ENCODE measurements around the gene ZNF649.

ZNF649 gene

DNA sequence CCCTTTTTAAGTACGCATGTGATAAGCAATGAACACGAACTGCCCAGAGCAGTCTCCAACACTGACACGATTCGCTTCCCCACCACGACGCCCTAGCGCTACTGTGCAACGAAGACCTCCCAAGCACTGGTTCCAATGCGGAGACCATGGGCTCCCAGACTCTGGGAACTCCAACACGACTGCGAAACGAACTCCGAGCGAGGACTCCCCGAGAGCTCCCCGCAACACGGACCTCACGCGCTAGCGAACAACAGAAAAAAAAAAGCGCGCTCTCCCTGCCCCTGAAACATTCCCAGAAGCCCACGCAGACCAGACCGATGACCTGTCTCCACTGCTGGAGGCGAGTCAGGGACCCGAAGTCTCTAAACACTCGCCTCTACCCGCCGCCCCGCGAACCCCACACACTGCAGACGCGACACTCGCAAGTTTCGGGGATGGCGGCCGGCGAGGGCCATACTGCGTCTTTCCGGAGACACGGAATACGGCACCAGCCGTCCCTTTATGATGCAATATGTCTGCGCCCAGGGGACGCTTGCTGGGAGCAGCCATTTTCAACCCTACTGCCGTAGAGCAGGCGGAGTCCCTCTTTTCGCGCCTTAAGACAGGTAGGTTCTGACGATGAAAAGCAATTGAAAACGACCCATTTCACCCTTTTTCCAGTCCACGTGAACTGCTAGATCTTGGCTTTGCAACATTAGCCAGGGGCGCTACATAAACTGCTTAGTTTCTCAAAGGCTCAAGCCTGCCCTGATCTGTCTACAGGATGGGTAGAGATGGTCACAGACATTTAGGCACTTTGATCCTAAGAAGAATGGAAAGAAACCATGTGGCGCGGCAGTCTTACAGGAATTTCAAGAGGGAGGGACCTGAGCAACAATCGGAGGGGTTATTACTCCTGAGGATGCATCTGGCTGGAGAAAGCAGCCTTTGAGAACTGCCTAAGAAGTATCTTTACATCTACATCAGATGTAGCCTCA, 17.0 kb downstream of the ZNF649 start, which contains the start of gene ZNF577:
Gene ZNF577, minus strand, starts transcription at position 430 of the 977 bp plus-strand sequence. CDS start 7,569 bp downstream, outside the sequence.
- DNase-seq, result peak in 5 of 6 experiments; percentile 15 to 70 (median 64)

- DNase-seq, result no peak
These were observed 20.1 kb downstream of the ZNF649 start for GRCh38 chr19:51884713-51885112.

DNA sequence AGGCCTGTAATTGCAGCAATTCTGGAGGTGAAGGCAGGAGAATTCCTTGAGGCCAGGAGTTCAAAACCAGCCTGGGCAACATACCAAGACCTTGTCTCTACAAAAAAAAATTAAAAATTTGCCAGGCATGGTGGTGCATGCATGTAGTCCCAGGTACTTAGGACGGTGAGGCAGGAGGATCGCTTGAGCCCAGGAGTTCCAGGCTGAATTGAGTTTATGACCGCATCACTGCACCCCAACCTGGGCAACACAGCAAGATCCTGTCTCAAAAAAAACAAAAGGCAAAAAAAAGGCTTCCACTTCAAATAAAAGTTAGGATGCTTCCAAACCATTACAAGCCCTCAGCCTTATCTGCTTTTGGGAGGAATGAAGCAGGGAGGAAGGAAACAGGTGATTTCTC, 22.3 kb downstream of the ZNF649 start:
- DNase-seq, result no peak

GRCh38 chr19:51873097-51873496, 31.7 kb downstream of the ZNF649 start:
- no peak for DNase-seq

DNA sequence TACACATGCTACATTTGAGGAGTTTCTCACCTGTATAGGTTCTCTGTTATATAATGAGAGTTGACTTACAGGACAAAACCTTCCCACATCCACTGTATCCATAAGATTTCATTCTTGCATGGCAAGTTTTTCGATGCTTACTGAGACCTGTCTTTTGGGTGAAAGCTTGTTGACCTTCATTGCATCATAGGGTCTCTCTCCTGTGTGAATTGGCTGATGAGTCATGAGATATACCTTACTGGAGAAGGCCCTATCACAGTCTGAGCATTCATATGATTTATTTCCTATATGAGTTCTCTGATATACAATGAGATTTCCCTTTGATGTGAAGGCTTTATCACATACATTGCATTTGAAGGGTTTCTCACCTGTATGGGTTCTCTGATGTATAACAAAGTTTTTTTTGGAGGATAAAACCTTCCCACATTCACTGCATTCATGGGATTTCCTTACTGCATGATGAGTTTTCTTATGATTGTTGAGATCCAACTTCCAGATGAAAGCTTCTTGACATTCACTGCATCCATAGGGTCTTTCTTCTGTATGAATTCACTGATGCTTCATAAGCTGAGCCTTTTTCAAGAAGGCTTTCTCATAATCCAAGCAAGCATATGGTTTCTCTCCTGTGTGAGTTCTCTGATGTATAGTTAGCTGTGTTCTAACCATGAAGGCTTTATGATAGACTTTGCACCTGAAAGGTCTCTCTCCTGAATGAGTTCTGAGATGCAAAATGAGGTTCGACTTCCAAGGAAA, 42.8 kb downstream of the ZNF649 start:
- no peak for DNase-seq
